GM12878 (cell line): Measurements from ENCODE around the gene ADGRV1. TPM values are rescaled to one million over a fixed set of nuclear protein-coding genes. Genes with fewer than 3 reads are reported as not detected.

Experiments
- ATAC-seq: fragments of 200-7000 bp; cut with Tn5 transposase; 3 replicates; pipeline ENCODE4 v1.9.1; 2020; ENCODE audit warnings: mild to moderate bottlenecking, moderate library complexity
- BruUV-seq: library from RNA; stranded (reverse); fragments of 400-500 nt; replicated peaks from 2 replicates; lab custom pipeline; 2021; lab: Mats Ljungman, UMichigan
- CTCF ChIA-PET: fragments of 300-600 bp; sonication (Branson Sonifier 250); formaldehyde crosslinking; extraction: SDS; loops from one replicate; lab custom pipeline; 2021; ENCODE audit warnings: inconsistent platforms; lab: Yijun Ruan, JAX
- POLR2A ChIA-PET: fragments of 350-600 bp; formaldehyde crosslinking; extraction: SDS; loops from one replicate; lab custom pipeline; 2021; ENCODE audit warnings: inconsistent platforms; lab: Charles Lee
- RAD21 ChIA-PET: fragments of 300-600 bp; sonication (Branson Sonifier 250); formaldehyde crosslinking; loops from one replicate; lab custom pipeline; 2023; ENCODE audit warnings: antibody characterized with exemption; ENCODE audit not compliant: unreplicated experiment; lab: Charles Lee
- SMC1A ChIA-PET: fragments of 300-600 bp; sonication (Branson Sonifier 250); formaldehyde crosslinking; loops from one replicate; lab custom pipeline; 2023; ENCODE audit not compliant: unreplicated experiment, uncharacterized antibody; lab: Charles Lee
- DNase-seq: peaks from one replicate; pipeline ENCODE4 v3.0.0-alpha.2; 2011; ENCODE audit warnings: low read depth, low spot score
- FAIRE-seq: peaks from 3 replicates; lab custom pipeline; 2011; peaks lifted over from hg19 to GRCh38; lab: Jason Lieb, UNC
- H2AFZ ChIP-seq: 2 replicates; pipeline ENCODE4 v1.6.0; 2011; ENCODE audit warnings: low read depth, low read length, control low read depth; ENCODE audit not compliant: control insufficient read depth
- H3K27ac ChIP-seq: 2 replicates; pipeline ENCODE4 v1.5.1; 2011; ENCODE audit warnings: control low read depth; ENCODE audit not compliant: control insufficient read depth, insufficient read depth
- H3K27me3 ChIP-seq, 2 experiments: replicated peaks in 1 of 2; 2 replicates each; pipeline versions ENCODE4 v1.6.0 to v1.6.1; 2011; ENCODE audit warnings: low read length in 1 of 2; ENCODE audit not compliant: control insufficient read depth in 2 of 2, insufficient read depth in 2 of 2
- H3K36me3 ChIP-seq, 2 experiments: 2 replicates each; pipeline ENCODE4 v1.5.1; 2011; ENCODE audit warnings: low read length in 1 of 2; ENCODE audit not compliant: control insufficient read depth in 2 of 2, insufficient read depth in 2 of 2
- H3K4me1 ChIP-seq: 2 replicates; pipeline ENCODE4 v1.6.1; 2011; ENCODE audit warnings: mild to moderate bottlenecking, low read length, moderate library complexity, mixed read lengths; ENCODE audit not compliant: control insufficient read depth, insufficient read depth
- H3K4me2 ChIP-seq: 2 replicates; pipeline ENCODE4 v1.6.0; 2011; ENCODE audit warnings: control low read depth; ENCODE audit not compliant: control insufficient read depth, insufficient read depth
- H3K4me3 ChIP-seq: fragments of 200-600 bp; sonication (generic); 2 replicates; pipeline ENCODE4 v1.5.1; 2016
- H3K79me2 ChIP-seq: 2 replicates; pipeline ENCODE4 v1.6.0; 2011; ENCODE audit warnings: low read length; ENCODE audit not compliant: control insufficient read depth, insufficient read depth
- H3K9ac ChIP-seq: 2 replicates; pipeline ENCODE4 v1.8.0; 2011; ENCODE audit warnings: low read length, control low read depth, mixed read lengths; ENCODE audit not compliant: control insufficient read depth, insufficient read depth
- H3K9me3 ChIP-seq: replicated peaks from 3 replicates; pipeline ENCODE4 v1.5.1; 2011; ENCODE audit warnings: mild to moderate bottlenecking, low read length; ENCODE audit not compliant: control insufficient read depth, insufficient read depth
- H4K20me1 ChIP-seq: 2 replicates; pipeline ENCODE4 v1.6.0; 2011; ENCODE audit not compliant: control insufficient read depth, insufficient read depth
- EP300 ChIP-seq, 2 experiments: fragments of 150-350 bp in 1 of 2; IDR thresholded peaks; 2 replicates each; pipeline ENCODE4 v1.6.1; 2011 to 2012; ENCODE audit warnings: low read depth in 2 of 2, low read length in 2 of 2, borderline replicate concordance in 1 of 2, improper control_type of control experiment in 1 of 2, inconsistent platforms in 1 of 2; ENCODE audit not compliant: control insufficient read depth in 1 of 2
- LARP7 ChIP-seq: fragments of 450-650 bp; IDR thresholded peaks from 2 replicates; pipeline ENCODE4 v1.6.1; 2017; ENCODE audit warnings: mild to moderate bottlenecking
- RAD21 ChIP-seq: IDR thresholded peaks from 2 replicates; pipeline ENCODE4 v1.6.1; 2011; ENCODE audit warnings: mild to moderate bottlenecking, low read depth, low read length, moderate library complexity; ENCODE audit not compliant: insufficient read depth
- RB1 ChIP-seq: fragments of 450-650 bp; formaldehyde crosslinking; IDR thresholded peaks from 2 replicates; pipeline ENCODE4 v1.6.1; 2017; ENCODE audit warnings: mild to moderate bottlenecking, borderline replicate concordance
- SMARCA5 ChIP-seq: fragments of 450-650 bp; IDR thresholded peaks from 2 replicates; pipeline ENCODE4 v1.6.1; 2017; ENCODE audit warnings: mild to moderate bottlenecking
- WGBS: methylation state at CpG from one replicate; pipeline ENCODE4 v1.1.6; 2016; ENCODE audit warnings: low lambda C conversion rate; ENCODE audit not compliant: insufficient replicate concordance, insufficient coverage; ENCODE audit errors: missing lambda C conversion rate; 5-methylcytosine and 5-hydroxymethylcytosine counted together
- in situ Hi-C: fragments of 300-500 bp; cut with MboI; formaldehyde crosslinking; loops from 9 replicates; pipeline ENCODE4 v1.14.3; 2018; ENCODE audit warnings: mixed read lengths
- intact Hi-C: fragments of 100-400 bp; cut with micrococcal nuclease; formaldehyde crosslinking; loops from one replicate; pipeline ENCODE4 v1.14.2; 2022; ENCODE audit not compliant: unreplicated experiment
- polyA plus RNA-seq, 11 experiments: library from polyadenylated mRNA; depleted of rRNA in 4 of 11; unstranded in 6 of 11; stranded (reverse) in 5 of 11; fragments of >200 nt; fragmentation: Nextera tagmentation in 4 of 11; fragmentation: Illumina TruSeq in 1 of 11; extraction: Ambion mirVana in 4 of 11; extraction: Trizol in 1 of 11; gene quantifications; 1 replicate in 1 of 11; 2 replicates in 10 of 11; pipeline versions ENCODE4 v1.2.1 to v1.2.3, GENCODE V29; 2011 to 2016; ENCODE audit warnings: inconsistent platforms in 2 of 11, missing spikeins in 2 of 11, low read depth in 1 of 11
- total RNA-seq, 4 experiments: library from RNA; depleted of rRNA in 3 of 4; stranded (reverse); fragments of >200 nt in 3 of 4; fragmentation: Illumina TruSeq in 1 of 4; extraction: Trizol in 1 of 4; gene quantifications; 2 replicates each; pipeline versions ENCODE4 v1.2.1 to v1.2.3, GENCODE V29; 2013 to 2021
- TF ChIP-seq, protein P1 (sequence below): fragments of 450-650 bp; formaldehyde crosslinking; IDR thresholded peaks from 2 replicates; pipeline ENCODE4 v1.4.0; 2020; ENCODE audit warnings: mild to moderate bottlenecking, moderate library complexity
- TF ChIP-seq, protein P2 (sequence below): fragments of 450-650 bp; IDR thresholded peaks from 2 replicates; pipeline ENCODE4 v1.6.1; 2016; ENCODE audit warnings: mild to moderate bottlenecking
- TF ChIP-seq, protein P3 (sequence below): fragments of 450-650 bp; IDR thresholded peaks from 2 replicates; pipeline ENCODE4 v1.6.1; 2016; ENCODE audit warnings: mild to moderate bottlenecking
- TF ChIP-seq, protein P4 (sequence below): fragments of 450-650 bp; formaldehyde crosslinking; IDR thresholded peaks from 2 replicates; pipeline ENCODE4 v1.4.0; 2022; ENCODE audit warnings: mild to moderate bottlenecking, moderate library complexity

Gene ADGRV1
- total and polyA plus RNA-seq, 10 of the 15 experiments (the other 5 are each of a cell fraction or from before 2014, with no cell fraction given) = 0.04 to 8.1 (median 0.16) TPM; not detected in 1

DNA sequence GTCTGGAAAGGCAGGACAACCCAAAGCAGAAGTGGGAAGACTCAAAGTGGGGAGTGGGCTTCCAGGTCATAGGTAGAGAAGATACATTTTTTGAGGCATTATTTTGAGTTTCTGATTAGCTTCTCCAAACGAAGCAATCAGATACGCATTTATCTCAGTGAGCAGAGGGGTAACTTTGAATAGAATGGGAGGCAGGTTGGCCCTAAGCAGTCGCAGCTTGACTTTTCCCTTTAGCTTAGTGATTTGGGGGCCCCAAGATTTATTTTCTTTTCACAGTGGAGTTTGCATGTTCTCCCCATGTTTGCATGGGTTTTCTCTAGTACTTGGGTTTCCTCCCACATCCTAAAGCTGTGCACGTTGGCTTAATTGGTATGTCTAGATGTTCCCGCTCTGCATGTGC lies 422.6 kb downstream of the ADGRV1 start (continued):
- TF ChIP-seq LARP7 (no peak), EP300 (IDR thresholded peaks at IDR 0.05; ENCODE audit: borderline replicate concordance in 1 of 2, control insufficient read depth in 1 of 2, low read depth in 2 of 2, low read length in 2 of 2) (no peak), RAD21 (no peak), RB1 (no peak)
- TF ChIP-seq, protein P1, sequence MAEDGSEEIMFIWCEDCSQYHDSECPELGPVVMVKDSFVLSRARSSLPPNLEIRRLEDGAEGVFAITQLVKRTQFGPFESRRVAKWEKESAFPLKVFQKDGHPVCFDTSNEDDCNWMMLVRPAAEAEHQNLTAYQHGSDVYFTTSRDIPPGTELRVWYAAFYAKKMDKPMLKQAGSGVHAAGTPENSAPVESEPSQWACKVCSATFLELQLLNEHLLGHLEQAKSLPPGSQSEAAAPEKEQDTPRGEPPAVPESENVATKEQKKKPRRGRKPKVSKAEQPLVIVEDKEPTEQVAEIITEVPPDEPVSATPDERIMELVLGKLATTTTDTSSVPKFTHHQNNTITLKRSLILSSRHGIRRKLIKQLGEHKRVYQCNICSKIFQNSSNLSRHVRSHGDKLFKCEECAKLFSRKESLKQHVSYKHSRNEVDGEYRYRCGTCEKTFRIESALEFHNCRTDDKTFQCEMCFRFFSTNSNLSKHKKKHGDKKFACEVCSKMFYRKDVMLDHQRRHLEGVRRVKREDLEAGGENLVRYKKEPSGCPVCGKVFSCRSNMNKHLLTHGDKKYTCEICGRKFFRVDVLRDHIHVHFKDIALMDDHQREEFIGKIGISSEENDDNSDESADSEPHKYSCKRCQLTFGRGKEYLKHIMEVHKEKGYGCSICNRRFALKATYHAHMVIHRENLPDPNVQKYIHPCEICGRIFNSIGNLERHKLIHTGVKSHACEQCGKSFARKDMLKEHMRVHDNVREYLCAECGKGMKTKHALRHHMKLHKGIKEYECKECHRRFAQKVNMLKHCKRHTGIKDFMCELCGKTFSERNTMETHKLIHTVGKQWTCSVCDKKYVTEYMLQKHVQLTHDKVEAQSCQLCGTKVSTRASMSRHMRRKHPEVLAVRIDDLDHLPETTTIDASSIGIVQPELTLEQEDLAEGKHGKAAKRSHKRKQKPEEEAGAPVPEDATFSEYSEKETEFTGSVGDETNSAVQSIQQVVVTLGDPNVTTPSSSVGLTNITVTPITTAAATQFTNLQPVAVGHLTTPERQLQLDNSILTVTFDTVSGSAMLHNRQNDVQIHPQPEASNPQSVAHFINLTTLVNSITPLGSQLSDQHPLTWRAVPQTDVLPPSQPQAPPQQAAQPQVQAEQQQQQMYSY (CRISPR knock-in tag) = no peak
- TF ChIP-seq, protein P2, sequence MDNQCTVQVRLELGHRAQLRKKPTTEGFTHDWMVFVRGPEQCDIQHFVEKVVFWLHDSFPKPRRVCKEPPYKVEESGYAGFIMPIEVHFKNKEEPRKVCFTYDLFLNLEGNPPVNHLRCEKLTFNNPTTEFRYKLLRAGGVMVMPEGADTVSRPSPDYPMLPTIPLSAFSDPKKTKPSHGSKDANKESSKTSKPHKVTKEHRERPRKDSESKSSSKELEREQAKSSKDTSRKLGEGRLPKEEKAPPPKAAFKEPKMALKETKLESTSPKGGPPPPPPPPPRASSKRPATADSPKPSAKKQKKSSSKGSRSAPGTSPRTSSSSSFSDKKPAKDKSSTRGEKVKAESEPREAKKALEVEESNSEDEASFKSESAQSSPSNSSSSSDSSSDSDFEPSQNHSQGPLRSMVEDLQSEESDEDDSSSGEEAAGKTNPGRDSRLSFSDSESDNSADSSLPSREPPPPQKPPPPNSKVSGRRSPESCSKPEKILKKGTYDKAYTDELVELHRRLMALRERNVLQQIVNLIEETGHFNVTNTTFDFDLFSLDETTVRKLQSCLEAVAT = no peak

DNA sequence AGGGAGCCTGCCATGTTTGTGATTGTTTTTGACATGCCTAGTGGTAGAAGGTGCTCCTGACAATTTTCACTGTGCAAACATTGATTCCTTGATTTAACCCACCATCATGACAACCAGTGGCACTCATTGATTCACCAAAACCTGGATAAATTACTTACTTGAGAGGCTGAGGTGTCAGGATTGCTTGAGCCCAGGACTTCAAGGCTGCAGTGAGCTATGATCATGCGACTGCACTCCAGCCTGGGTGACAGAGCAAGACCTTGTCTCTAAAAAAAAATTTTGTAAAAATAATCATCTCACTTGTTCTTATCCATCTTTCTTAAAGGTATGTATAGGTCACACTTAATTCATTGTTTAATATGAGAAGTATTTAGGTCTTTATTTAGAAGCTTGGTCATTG lies 423.2 kb downstream of the ADGRV1 start:
- ChIA-PET SMC1A (interaction anchor here (1.0 kb wide), 1 partner anchor 14 kb away, joined by 4 read pairs; no protein-coding TSS in a partner anchor), RAD21 (no interaction called here), POLR2A (no interaction called here), CTCF (no interaction called here)
- no peak overlapping the region for H3K4me2 ChIP-seq
- no peaks in the 10 kb centered on the region for H3K79me2 ChIP-seq
- intact Hi-C loops = no loop called here
- BruUV-seq = no TSS peak
- no peak for DNase-seq
- ATAC-seq = no peak
- H3K9ac ChIP-seq = no peak overlapping the region
- no peaks in the 10 kb centered on the region for H3K36me3 ChIP-seq
- H3K9me3 ChIP-seq = no peaks in the 10 kb centered on the region
- H3K4me1 ChIP-seq = no peaks in the 10 kb centered on the region
- in situ Hi-C loops = no loop called here
- no peak overlapping the region for H3K4me3 ChIP-seq
- H3K27ac ChIP-seq = no peak overlapping the region
- 69% methylated on average over 1 of the region's 1 CpG for WGBS
- no peaks in the 10 kb centered on the region for H3K27me3 ChIP-seq
- H4K20me1 ChIP-seq = no peaks in the 10 kb centered on the region
- FAIRE-seq = no peak
- no peak overlapping the region for H2AFZ ChIP-seq
- TF ChIP-seq, protein P3, sequence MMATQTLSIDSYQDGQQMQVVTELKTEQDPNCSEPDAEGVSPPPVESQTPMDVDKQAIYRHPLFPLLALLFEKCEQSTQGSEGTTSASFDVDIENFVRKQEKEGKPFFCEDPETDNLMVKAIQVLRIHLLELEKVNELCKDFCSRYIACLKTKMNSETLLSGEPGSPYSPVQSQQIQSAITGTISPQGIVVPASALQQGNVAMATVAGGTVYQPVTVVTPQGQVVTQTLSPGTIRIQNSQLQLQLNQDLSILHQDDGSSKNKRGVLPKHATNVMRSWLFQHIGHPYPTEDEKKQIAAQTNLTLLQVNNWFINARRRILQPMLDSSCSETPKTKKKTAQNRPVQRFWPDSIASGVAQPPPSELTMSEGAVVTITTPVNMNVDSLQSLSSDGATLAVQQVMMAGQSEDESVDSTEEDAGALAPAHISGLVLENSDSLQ = no peak
- TF ChIP-seq, protein P4, sequence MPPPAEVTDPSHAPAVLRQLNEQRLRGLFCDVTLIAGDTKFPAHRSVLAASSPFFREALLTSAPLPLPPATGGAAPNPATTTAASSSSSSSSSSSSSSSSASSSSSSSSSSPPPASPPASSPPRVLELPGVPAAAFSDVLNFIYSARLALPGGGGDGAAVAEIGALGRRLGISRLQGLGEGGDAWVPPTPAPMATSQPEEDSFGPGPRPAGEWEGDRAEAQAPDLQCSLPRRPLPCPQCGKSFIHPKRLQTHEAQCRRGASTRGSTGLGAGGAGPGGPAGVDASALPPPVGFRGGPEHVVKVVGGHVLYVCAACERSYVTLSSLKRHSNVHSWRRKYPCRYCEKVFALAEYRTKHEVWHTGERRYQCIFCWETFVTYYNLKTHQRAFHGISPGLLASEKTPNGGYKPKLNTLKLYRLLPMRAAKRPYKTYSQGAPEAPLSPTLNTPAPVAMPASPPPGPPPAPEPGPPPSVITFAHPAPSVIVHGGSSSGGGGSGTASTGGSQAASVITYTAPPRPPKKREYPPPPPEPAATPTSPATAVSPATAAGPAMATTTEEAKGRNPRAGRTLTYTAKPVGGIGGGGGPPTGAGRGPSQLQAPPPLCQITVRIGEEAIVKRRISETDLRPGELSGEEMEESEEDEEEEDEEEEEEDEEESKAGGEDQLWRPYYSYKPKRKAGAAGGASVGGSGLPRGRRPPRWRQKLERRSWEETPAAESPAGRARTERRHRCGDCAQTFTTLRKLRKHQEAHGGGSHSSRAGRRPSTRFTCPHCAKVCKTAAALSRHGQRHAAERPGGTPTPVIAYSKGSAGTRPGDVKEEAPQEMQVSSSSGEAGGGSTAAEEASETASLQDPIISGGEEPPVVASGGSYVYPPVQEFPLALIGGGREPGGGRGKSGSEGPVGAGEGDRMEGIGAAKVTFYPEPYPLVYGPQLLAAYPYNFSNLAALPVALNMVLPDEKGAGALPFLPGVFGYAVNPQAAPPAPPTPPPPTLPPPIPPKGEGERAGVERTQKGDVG (CRISPR knock-in tag) = no peak
- TF ChIP-seq SMARCA5 = no peak
